ENCODE measurements around the gene CDK7.
"Not testable (repeated sequence)": the region's sequence is repeated elsewhere in the genome, so short reads cannot be mapped to it uniquely, and the experiment has no call there.

Gene CDK7

DNA sequence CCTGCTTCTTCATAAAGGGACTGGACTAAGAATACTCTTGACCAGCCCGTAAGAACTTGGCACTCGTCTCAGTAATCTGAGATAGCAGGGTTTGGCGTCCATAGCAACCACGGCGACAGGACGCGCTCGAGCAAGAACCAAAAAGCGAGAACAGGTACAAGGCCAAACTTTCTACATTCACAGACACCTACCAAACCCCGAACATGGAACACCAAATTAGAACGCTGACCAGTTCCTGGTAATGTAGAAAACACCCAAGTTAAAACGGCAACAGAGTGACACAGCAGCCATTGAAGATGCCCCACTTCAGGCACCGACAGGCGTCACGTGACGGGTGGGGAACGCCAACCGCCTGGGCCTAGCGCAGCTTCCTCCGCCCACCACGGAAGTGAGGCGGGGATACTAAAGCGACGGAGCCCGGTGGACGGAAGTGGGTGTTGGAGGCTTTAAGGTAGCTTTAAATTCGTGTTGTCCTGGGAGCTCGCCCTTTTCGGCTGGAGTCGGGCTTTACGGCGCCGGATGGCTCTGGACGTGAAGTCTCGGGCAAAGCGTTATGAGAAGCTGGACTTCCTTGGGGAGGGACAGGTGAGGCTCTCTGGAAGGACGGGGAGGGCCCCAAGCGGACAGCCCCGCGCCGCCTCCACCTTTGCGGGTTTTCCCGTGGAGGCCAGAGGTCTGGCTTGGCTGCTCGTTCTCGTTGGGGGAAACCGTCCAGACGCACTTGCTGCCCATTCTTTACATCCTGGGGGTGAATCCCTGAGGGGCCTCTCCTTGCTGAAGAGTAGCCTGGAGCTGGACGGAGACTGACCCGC, at the start of gene CDK7:
Gene CDK7 (plus strand): TSS at position 430 of the 812 bp plus-strand sequence. CDS start 90 bp downstream, at position 520.
- peak; percentile 73 to 86 for DNase-seq

DNA sequence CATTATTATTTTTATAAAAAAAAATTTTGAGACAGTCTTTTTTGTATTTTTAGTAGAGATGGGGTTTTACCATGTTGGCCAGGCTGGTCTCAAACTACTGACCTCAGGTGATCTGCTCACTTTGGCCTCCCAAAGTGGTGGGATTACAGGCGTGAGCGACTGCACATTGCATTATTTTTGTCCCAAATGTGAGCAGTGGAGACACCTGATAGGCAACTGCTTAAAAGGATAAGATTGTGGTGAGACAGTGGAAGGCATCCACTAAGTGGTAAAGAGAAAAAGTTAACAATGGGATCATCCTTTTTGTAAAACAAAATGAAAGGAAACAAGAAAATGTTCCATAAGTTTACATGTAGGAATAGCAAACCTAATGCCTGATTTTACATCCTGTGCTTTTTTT, 47.3 kb upstream of the CDK7 start:
- DNase-seq: no peak

DNA sequence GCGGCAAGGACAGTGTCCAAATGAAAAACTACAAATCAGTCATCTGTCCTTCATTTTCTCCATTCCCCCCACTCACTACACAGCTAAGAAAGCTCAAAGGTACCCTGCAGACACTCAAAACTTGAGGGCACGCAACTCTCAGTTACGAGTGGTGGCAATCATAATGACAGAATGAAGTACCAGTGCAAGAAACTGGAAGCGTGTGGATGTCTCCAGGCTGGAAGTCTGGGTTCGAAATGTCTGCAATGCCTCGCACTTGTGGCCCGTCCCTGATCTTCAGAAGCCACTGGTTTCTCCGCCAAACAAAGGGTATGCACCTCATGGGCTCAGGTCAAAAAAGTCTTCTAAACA, 45.9 kb upstream of the CDK7 start:
- no peak for DNase-seq

DNA sequence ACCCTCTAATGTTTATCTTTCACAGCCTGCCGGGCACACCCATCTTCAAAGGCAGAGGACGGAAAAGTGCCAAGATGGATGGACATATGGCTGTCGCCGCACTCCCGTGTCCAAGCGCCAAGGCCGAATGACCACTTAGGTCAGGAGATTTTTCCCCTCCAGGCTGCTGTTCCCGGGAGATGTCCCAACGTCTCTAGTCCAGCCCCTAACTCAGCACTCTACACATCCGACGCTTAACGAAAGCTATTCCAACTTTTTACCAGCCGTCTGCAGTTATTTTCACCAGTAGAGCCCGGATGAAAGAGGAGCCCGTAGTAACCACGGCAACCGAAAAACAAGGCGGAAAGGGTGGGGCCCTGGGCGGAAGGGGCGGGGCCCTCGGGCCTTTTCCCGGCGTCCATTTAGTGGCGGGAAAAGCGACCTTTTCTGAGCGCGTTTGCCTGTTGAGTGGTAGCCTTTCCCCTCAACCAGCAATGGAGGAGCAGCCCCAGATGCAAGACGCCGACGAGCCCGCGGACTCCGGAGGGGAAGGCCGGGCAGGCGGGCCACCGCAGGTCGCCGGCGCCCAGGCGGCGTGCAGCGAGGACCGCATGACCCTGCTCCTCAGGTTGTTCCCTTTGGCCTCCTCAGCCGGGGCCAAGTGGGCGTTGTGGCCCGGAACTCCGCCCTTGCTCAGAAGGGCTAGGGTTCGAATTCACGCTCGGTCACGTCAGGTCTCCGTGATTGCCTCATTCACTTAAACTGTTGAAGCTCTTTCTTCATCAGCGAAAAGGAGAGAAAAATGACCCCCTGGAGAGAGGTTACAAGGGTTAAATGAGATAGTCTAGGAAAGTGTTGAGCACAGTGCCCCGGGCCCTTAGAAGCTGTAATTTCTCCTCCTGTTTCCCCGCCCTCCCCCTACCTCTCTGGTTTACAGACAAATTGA, 45.3 kb upstream of the CDK7 start, which contains the start of gene CENPH:
Gene CENPH (plus strand): TSS at position 422 of the 925 bp plus-strand sequence. CDS start 52 bp downstream, at position 474.
- peak; percentile 73 to 82 for DNase-seq

DNA sequence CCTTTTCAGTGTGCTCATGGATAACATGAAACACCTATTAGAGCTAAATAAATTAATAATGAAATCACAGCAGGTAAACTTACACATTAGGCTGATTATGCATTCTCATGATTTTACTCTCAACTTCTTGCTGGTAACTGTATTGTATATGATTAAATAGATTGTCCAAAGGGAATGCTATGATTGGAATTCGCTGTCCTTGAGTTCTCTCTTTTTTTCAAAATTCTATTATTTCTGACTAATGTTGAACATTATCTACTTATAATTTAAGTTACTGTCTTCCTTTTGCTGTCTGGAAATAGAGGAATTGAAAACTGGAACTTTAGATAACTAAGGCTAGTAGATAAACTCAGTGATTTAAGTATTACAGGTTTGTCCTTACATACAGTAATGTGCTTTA, 32.2 kb upstream of the CDK7 start:
- no peak for DNase-seq

DNA sequence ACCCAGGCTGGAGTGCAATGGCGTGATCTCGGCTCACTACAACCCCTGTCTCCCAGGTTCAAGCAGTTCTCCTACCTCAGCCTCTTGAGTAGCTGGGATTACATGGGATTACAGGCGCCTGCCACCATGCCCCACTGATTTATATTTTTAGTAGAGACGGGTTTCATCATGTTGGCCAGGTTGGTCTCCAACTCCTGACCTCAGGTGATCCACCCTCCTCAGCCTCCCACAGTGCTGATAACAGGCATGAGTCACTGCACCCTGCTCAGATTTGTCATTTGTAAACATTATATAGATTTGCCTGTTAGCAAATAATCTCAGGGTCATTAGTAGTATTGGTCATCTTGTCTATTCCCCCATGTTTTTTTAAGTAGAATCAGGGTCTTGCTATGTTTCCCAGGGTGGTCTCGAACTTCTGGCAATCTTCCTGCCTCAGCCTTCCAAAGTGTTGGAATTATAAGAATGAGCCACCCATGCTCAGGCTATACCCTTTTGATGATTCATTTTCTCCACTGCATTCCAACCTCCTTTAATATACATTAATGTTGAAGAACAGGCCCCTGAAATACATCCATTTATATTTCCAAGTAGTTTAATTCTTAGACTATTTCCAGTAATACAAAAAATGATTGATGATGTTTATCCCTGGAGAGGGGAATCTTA, 28.0 kb upstream of the CDK7 start:
- DNase-seq: no peak

DNA sequence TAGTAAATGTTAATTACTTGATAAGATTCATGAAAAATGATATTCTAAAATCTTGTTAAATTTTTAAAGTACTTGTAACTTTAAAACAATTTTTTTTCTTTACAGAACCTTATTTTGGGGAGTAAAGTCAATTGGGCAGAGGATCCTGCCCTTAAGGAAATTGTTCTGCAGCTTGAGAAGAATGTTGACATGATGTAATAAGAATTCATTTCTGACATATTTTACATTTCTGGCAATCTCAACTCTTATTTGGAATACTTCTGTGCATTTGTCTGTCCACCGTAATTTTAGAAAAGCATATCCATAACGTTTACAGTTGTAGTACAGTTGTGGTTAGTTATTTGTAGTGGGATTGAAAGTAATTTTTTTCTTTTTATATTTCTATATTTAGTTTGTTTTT, 25.1 kb upstream of the CDK7 start:
- no peak for DNase-seq

DNA sequence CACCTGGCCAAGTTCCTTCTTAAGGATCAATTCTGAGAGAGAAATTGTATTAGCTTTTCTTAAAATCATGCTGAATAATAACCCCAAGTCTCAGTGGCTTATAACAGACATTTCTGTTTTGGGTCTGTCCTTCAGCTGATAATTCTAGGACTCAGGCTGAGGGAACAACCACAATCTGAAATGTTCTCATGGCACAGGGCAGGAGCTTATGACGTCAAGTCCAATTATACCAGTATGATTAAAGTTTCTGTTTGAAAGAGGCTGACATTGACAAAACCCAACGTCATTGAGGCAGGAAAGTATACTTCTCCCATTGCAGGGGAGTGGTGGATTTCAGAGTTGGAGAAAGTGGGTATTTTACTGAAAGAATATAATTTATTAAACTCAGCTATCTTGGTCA, 23.5 kb upstream of the CDK7 start:
- DNase-seq: no peak

DNA sequence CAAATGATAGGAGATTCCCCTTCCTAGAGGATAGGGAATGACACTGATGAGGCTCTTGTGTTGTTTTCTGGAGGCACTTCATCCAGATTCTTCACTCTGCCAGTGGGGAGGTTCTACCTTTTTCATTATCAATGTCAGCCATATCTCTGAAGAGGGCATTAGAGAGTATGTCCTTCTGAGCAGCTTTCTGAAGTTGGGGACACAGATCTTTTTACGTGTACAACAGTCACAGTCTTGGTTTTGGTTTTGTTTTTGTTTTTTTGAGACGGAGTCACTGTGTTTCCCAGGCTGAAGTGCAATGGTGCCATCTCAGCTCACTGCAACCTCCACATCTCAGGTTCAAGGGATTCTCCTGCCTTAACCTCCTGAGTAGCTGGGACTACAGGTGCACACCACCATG, 22.7 kb upstream of the CDK7 start:
- DNase-seq: no peak

DNA sequence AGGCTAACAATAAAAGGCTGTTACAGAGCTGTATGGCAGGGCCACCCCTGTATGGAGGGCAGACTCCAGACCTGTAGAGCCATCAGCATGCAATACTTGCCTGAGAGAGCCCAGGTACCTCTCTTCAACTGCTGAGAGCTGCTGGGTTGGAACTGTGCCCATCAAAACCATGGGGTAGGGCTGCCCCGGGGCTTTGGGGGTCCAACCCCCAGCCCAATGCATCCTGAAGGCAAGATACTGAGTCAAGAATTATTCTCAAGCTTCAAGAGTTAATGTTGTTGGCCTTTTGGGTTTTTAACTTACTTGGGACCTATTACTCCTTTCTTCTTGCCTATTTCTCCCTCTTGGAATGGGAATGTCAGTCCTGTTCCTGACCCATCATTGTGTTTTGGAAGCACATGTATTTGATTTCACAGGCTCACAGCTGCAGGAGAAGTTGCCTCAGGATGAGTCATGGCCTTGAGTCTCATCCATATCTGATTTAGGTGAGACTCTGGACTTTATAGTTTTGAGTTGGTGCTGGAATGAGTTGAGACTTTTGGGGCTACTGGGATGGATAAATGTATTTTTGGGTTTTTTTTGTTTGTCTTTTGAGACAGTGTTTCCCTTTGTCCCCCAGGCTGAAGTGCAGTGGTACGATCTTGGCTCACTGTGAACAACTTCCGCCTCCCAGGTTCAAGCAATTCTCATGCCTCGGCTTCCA, 21.0 kb upstream of the CDK7 start:
- no peak for DNase-seq

DNA sequence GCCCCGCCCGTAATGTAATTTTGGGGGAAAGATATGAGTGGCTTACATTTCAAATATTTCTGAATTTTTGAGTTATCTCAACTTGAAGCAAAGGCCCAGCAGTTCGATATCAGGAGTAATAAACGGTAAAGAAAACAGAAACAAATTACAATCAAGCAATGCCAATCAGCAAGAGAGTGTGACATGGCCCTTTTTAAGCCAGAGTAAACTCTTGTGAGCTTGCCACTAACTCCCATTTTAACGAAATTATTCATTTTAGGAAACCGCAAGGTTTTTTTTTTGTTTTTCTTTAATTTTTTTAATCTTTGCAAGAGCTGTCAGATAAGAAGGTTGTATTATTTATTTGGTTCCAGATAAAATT, 17.6 kb upstream of the CDK7 start:
- no peak for DNase-seq

DNA sequence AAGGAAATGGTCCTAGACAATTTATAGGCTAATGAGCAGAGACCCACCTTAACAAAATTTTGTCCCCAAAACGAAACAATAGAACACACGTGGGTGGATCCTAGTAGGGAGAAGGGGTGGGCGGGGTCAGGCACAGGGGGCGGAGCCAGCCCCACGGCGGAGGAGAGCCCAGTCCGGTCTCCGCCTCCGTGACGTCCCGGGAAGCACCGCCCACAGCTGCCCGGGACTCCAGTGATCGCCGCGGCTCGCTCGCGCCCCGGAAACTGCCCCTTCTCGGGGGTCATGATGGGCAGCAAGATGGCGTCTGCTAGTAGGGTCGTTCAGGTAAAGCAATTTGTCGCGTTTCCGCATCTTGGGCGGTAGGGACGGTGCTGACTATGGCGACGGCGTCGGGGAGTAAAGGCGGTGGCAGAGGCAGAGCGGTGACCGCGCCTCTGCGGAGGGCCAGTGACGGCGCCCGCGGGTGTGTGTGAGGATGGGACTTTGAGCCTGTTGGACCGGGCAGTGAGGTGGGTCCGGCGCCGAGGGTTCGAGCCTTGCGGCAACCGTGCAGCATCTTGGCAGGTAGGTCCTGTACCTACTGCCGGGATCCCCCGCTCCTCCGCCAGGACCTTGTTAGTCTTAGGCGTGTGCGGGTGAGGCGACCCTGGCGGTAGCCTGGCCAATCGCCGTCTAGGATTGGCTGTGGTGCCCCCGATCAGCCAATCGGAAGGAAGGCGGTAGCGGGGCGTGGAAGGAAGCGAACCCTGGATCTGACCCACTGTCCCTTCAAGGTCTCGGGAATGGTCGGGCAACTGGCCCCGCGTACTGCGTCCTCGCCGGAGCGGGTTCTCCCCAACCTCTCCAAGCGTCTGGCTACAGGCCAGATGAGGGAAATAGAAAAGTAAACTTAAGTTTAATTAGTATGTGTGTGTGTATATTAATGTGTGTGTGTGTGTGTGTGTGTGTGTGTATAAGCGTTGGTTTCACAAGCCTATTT, 16.8 kb upstream of the CDK7 start:
- DNase-seq: peak; percentile 72 to 94

DNA sequence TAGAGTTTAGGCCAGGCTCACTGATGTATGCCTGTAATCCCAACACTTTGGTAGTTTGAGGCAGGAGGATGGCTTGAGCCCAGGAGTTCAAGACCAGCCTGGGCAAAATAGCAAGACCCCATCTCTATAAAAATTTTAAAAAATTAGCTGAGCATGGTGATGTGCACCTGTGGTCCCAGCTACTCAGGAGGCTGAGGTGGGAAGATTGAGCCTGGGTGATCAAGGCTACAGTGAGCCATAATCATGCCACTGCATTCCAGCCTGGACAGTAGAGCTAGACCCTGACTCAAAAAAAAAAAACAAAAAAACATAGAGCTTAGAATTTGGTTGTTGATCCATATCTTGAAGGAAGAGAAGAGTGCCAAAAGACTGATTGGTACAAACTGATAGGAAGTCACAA, 14.7 kb upstream of the CDK7 start:
- DNase-seq: no peak

DNA sequence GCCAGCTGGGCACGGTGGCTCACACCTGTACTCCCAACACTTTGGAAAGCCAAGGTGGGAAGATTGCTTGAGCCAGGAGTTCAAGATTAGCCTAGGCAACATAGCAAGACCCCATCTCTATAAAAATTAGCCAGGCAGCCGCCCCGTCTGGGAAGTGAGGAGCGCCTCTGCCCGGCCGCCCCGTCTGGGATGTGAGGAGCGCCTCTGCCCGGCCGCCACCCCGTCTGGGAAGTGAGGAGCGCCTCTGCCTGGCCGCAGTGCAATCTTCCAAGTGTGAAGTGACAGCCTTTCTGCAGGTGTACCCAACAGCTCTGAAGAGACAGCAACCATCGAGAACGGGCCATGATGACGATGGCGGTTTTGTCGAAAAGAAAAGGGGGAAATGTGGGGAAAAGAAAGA, 14.3 kb upstream of the CDK7 start:
- not testable (repeated sequence) for DNase-seq

DNA sequence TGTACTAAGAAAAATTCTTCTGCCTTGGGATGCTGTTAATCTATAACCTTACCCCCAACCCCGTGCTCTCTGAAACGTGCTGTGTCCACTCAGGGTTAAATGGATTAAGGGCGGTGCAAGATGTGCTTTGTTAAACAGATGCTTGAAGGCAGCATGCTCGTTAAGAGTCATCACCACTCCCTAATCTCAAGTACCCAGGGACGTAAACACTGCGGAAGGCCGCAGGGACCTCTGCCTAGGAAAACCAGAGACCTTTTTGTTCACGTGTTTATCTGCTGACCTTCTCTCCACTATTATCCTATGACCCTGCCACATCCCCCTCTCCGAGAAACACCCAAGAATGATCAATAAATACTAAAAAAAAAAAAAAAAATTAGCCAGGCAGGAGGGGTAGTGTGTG, 13.9 kb upstream of the CDK7 start:
- DNase-seq: not testable (repeated sequence)

DNA sequence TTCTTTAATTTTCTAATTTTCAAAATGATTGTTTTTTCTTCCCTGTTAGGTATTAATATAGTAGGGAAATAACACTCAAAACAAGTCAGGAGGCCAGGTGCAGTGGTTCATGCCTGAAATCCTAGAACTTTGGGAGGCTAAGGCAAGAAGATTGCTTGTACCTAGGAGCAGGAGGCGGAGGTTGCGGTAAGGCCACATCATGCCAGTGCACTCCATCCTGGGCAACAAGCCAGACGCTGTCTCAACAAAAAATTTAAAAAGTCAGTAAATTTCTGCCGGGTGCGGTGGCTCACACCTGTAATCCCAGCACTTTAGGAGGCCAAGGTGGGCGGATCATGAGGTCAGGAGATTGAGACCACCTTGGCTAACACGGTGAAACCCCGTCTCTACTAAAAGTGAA, 10.2 kb upstream of the CDK7 start:
- no peak for DNase-seq

DNA sequence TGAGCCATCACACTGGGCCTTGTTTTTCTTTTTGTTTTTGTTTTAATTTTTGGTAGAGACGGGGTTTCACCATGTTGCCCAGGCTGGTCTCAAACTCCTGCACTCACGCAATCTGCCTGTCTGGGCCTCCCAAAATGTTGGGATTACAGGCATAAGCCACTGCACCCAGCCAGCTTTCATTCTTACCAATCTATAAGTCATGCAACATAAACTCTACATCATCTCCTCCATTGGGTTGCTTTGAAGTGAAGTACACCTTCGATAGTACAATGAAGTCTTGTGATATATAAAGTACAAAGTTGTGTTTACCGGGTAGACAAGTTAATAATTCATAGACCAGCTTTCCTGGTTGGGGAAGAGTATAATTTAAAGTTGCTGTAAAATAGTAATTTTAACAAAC, 8.8 kb upstream of the CDK7 start:
- DNase-seq: no peak

DNA sequence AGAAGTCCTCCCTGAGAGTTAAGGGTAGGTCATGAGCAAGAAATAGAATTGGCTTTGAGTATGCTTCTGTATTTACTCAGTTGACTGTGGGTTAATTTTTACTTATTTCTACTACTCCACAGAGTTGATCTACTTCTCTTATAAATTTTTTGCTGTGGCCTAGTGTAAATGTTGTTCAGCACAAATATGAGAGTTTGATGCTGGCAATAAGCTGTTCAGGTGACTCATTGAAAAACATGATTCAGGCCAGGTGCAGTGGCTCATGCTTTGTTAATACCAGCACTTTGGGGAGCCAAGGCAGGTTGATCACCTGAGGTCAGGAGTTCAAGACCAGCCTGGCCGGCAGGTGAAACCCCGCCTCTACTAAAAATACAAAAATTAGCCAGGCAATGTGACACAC, 4.5 kb upstream of the CDK7 start:
- DNase-seq: no peak

DNA sequence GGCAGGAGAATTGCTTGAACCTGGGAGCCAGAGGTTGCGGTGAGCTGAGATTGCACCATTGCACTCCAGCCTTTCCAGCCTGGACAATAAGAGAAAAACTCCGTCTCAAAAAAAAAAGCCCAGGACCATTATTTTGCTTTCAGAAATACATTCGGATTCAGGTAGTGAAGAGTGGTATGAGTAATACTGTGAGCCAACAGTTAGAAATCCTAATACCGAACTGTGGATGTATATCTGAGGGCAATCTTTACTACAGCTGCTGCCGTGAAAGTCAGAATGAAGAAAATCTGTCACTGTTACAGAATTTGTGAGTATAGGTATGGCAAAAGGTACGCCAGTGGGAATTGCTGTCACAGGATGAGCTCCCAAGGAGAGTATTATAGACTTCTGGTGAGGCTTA, 3.4 kb upstream of the CDK7 start:
- DNase-seq: no peak

DNA sequence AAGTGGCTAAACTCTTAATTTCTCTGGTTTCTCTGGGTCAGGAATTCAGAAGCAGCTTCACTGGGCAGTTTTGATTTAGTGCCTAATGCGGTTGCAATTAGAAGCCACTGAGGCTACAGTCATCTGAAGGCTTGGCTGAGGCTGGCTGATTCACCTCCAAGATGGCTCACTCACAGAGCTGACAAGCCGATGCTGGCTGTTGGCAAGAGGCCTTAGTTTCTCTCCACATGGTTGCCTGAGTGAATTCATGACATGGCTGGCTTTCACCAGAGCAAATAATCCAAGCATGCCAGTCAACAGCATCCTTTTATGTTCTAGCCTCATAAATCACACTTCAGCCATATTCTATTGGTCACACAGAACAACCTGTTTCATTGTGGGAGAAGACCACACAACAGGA, 2.8 kb upstream of the CDK7 start:
- no peak for DNase-seq

DNA sequence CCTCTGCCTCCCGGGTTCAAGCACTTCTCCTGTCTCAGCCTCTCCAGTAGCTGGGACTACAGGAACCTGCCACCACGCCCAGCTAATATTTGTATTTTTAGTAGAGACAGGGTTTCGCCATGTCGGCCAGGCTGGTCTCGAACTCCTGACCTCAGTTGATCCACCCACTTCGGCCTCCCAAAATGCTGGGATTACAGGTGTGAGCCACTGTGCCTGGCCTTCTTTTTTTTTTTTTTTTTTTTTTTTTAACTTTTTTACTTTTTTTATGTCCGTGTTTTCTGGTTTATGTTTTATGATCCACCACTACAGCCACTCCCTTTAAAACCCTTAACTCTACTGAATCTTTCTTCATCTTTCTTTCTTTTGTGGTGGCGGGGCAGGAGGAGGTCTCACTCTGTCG, 2.0 kb downstream of the CDK7 start:
- DNase-seq: not testable (repeated sequence)

DNA sequence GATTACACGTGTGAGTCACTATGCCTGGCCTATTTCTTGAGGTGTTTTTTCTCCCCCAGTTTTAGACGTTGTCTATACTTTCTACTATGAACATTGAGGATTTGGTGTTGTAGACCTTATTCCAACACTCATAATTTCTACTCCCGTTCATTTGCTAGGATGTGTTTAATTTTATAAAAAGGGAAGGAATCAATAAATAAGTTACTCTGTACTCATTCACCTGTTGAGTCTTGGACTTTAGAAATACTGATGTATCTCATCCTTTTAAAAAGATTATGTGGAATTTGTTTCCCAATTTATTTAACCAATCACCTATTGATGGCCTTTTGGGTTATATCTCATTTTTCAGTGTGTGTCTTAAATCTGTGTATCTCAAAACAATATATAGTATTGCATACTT, 3.2 kb downstream of the CDK7 start:
- DNase-seq: no peak

Measured in NCI-H526 (cell line).